ENCODE measurements around the gene DDX24. TPM values are rescaled to one million over a fixed set of nuclear protein-coding genes. Genes with fewer than 3 reads are reported as not detected.

DDX24 gene
- total RNA-seq, 1 donor from 2014 or later = 149 TPM

GRCh38 chr14:94114589-94115057 is 33.6 kb upstream of the DDX24 start:
- no peaks in the 10 kb centered on the region for H3K36me3 Mint-ChIP-seq (ENCODE audit: low read depth)
- no peak for TF ChIP-seq CTCF (IDR thresholded peaks at IDR 0.05)
- no peak overlapping the region for H3K27ac Mint-ChIP-seq (ENCODE audit: unreplicated experiment)
- H3K4me1 Mint-ChIP-seq (ENCODE audit: low read depth) = peaks cover 15% of the 10 kb centered on the region
- H3K4me3 Mint-ChIP-seq (ENCODE audit: unreplicated experiment) = no peak overlapping the region
- peaks cover 3% of the 10 kb centered on the region for H3K9me3 Mint-ChIP-seq (ENCODE audit: low read depth)
- no peak for DNase-seq (ENCODE audit: low spot score)
- peaks cover 12% of the 10 kb centered on the region for H3K27me3 Mint-ChIP-seq (ENCODE audit: low read depth)

DNA sequence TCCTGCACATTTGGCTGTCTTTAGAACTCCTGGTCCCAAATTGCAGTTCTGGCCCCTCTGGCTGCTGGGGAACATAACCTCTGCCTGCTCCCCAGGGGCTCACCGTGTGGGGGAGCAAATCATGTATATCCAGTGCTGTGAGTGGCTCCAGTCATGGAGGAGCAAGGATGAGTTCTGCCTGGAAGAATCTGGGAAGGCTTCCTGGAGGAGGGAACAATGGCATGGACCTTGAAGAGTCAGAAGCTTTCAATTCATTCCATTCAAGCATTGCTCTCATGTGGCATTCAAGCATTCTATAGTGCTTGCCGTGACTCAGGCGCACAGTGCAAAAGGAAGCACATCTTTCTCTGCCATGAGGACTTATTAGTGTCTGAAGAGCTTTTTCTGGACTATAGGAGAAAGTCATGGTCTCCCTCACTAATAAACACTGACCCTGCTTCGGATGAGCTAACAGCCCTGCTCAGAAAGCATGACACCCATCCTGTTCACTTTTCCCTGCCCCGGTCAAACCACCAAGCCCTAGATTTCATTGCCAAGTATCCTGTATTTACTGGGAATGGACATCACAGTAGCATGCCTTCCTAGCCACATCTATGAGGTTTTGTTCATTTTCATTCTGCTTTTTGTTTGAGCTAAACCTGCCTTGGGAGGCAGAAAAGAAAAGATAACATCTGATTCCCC is 33.0 kb upstream of the DDX24 start:
- peaks cover 12% of the 10 kb centered on the region for H3K27me3 Mint-ChIP-seq (ENCODE audit: low read depth)
- H3K27ac Mint-ChIP-seq (ENCODE audit: unreplicated experiment) = no peak overlapping the region
- H3K36me3 Mint-ChIP-seq (ENCODE audit: low read depth) = no peaks in the 10 kb centered on the region
- H3K4me1 Mint-ChIP-seq (ENCODE audit: low read depth) = peaks cover 15% of the 10 kb centered on the region
- TF ChIP-seq CTCF (IDR thresholded peaks at IDR 0.05) = no peak
- H3K4me3 Mint-ChIP-seq (ENCODE audit: unreplicated experiment) = no peak overlapping the region
- DNase-seq (ENCODE audit: low spot score) = no peak
- no peaks in the 10 kb centered on the region for H3K9me3 Mint-ChIP-seq (ENCODE audit: low read depth)

- Mint-ChIP-seq H3K36me3 (ENCODE audit: low read depth) (no peaks in the 10 kb centered on the region), H3K9me3 (ENCODE audit: low read depth) (no peaks in the 10 kb centered on the region), H3K27me3 (ENCODE audit: low read depth) (peaks cover 12% of the 10 kb centered on the region), H3K4me3 (ENCODE audit: unreplicated experiment) (no peak overlapping the region), H3K27ac (ENCODE audit: unreplicated experiment) (no peak overlapping the region), H3K4me1 (ENCODE audit: low read depth) (peaks cover 15% of the 10 kb centered on the region)
- no peak for DNase-seq (ENCODE audit: low spot score)
- no peak for TF ChIP-seq CTCF (IDR thresholded peaks at IDR 0.05)
These were observed 32.5 kb upstream of the DDX24 start for GRCh38 chr14:94113490-94113889.

GRCh38 chr14:94113073-94113472 is 32.1 kb upstream of the DDX24 start:
- H3K36me3 Mint-ChIP-seq (ENCODE audit: low read depth) = no peaks in the 10 kb centered on the region
- H3K9me3 Mint-ChIP-seq (ENCODE audit: low read depth) = no peaks in the 10 kb centered on the region
- H3K4me3 Mint-ChIP-seq (ENCODE audit: unreplicated experiment) = no peak overlapping the region
- H3K27ac Mint-ChIP-seq (ENCODE audit: unreplicated experiment) = no peak overlapping the region
- H3K27me3 Mint-ChIP-seq (ENCODE audit: low read depth) = peaks cover 12% of the 10 kb centered on the region
- no peak for TF ChIP-seq CTCF (IDR thresholded peaks at IDR 0.05)
- no peak for DNase-seq (ENCODE audit: low spot score)
- peaks cover 15% of the 10 kb centered on the region for H3K4me1 Mint-ChIP-seq (ENCODE audit: low read depth)

- Mint-ChIP-seq H3K4me1 (ENCODE audit: low read depth) (peaks cover 15% of the 10 kb centered on the region), H3K36me3 (ENCODE audit: low read depth) (no peaks in the 10 kb centered on the region), H3K27ac (ENCODE audit: unreplicated experiment) (no peak overlapping the region), H3K27me3 (ENCODE audit: low read depth) (peaks cover 12% of the 10 kb centered on the region), H3K9me3 (ENCODE audit: low read depth) (no peaks in the 10 kb centered on the region), H3K4me3 (ENCODE audit: unreplicated experiment) (no peak overlapping the region)
- no peak for DNase-seq (ENCODE audit: low spot score)
- no peak for TF ChIP-seq CTCF (IDR thresholded peaks at IDR 0.05)
These were observed 31.6 kb upstream of the DDX24 start for GRCh38 chr14:94112513-94113063.

All from chondrocyte (in vitro differentiated cells).